SK-N-SH treated with all-trans-retinoic acid at 6 μM for 48 hours (cell line): ENCODE results near the gene CLN5.

Experiments used
- ATAC-seq: fragments of 200-7000 bp; cut with Tn5 transposase; 3 replicates; pipeline ENCODE4 v1.9.1; 2020; ENCODE audit warnings: mild to moderate bottlenecking, moderate library complexity
- ARNTL ChIP-seq: fragments of 450-650 bp; formaldehyde crosslinking; IDR thresholded peaks from 2 replicates; pipeline ENCODE4 v1.5.0; 2020; ENCODE audit warnings: low read depth, mild to moderate bottlenecking, moderate library complexity, borderline replicate concordance
- BACH2 ChIP-seq: fragments of 250-450 bp; sonication (Bioruptor Pico); IDR thresholded peaks from 2 replicates; pipeline ENCODE4 v1.9.0; 2021; ENCODE audit warnings: mild to moderate bottlenecking, borderline replicate concordance
- CREB5 ChIP-seq: fragments of 250-450 bp; sonication (Bioruptor Pico); IDR thresholded peaks from 2 replicates; pipeline ENCODE4 v1.5.1; 2020; ENCODE audit warnings: low read depth, mild to moderate bottlenecking, moderate library complexity
- CSDC2 ChIP-seq: fragments of 250-450 bp; sonication (Bioruptor Pico); IDR thresholded peaks from 2 replicates; pipeline ENCODE4 v1.5.0; 2020; ENCODE audit warnings: mild to moderate bottlenecking, moderate library complexity
- CSRNP3 ChIP-seq: fragments of 250-450 bp; sonication (Bioruptor Pico); IDR thresholded peaks from 2 replicates; pipeline ENCODE4 v1.5.1; 2021; ENCODE audit warnings: mild to moderate bottlenecking, moderate library complexity
- ESRRG ChIP-seq: fragments of 250-450 bp; sonication (Bioruptor Pico); IDR thresholded peaks from 2 replicates; pipeline ENCODE4 v1.6.1; 2021; ENCODE audit warnings: mild to moderate bottlenecking
- ISL1 ChIP-seq: fragments of 250-450 bp; sonication (Bioruptor Pico); IDR thresholded peaks from 2 replicates; pipeline ENCODE4 v2.1.2; 2022; ENCODE audit warnings: mild to moderate bottlenecking, moderate library complexity
- OSR1 ChIP-seq: fragments of 250-450 bp; sonication (Bioruptor Pico); IDR thresholded peaks from 2 replicates; pipeline ENCODE4 v1.8.0; 2022; ENCODE audit warnings: moderate library complexity, mild to moderate bottlenecking, inconsistent platforms
- PATZ1 ChIP-seq: fragments of 250-450 bp; sonication (Bioruptor Pico); IDR thresholded peaks from 2 replicates; pipeline ENCODE4 v1.8.0; 2020; ENCODE audit warnings: mild to moderate bottlenecking, moderate library complexity, borderline replicate concordance
- POU6F1 ChIP-seq: fragments of 250-450 bp; sonication (Bioruptor Pico); IDR thresholded peaks from 2 replicates; pipeline ENCODE4 v1.8.0; 2021; ENCODE audit warnings: low read depth, mild to moderate bottlenecking, moderate library complexity, borderline replicate concordance
- RARB ChIP-seq: fragments of 250-450 bp; sonication (Bioruptor Pico); IDR thresholded peaks from 2 replicates; pipeline ENCODE4 v1.8.0; 2021; ENCODE audit warnings: mild to moderate bottlenecking, moderate library complexity
- SNAI2 ChIP-seq: fragments of 250-450 bp; sonication (Bioruptor Pico); IDR thresholded peaks from 2 replicates; pipeline ENCODE4 v1.5.0; 2020; ENCODE audit warnings: mild to moderate bottlenecking, moderate library complexity
- TOX ChIP-seq: fragments of 250-450 bp; sonication (Bioruptor Pico); IDR thresholded peaks from 2 replicates; pipeline ENCODE4 v1.8.0; 2021; ENCODE audit warnings: mild to moderate bottlenecking, moderate library complexity, borderline replicate concordance
- TSHZ2 ChIP-seq: fragments of 250-450 bp; sonication (Bioruptor Pico); IDR thresholded peaks from 2 replicates; pipeline ENCODE4 v1.5.0; 2020; ENCODE audit warnings: mild to moderate bottlenecking, moderate library complexity
- ZC3H10 ChIP-seq: fragments of 250-450 bp; sonication (Bioruptor Pico); IDR thresholded peaks from 2 replicates; pipeline ENCODE4 v1.5.1; 2021; ENCODE audit warnings: mild to moderate bottlenecking, moderate library complexity
- ZFP3 ChIP-seq: fragments of 250-450 bp; sonication (Bioruptor Pico); IDR thresholded peaks from 2 replicates; pipeline ENCODE4 v1.5.0; 2020; ENCODE audit warnings: mild to moderate bottlenecking, moderate library complexity
- ZFP30 ChIP-seq: fragments of 450-650 bp; formaldehyde crosslinking; IDR thresholded peaks from 2 replicates; pipeline ENCODE4 v1.5.0; 2022; ENCODE audit warnings: mild to moderate bottlenecking, moderate library complexity
- ZNF70 ChIP-seq: fragments of 450-650 bp; formaldehyde crosslinking; IDR thresholded peaks from 2 replicates; pipeline ENCODE4 v1.5.0; 2020; ENCODE audit warnings: mild to moderate bottlenecking, moderate library complexity
- ZNF8 ChIP-seq: fragments of 450-650 bp; formaldehyde crosslinking; IDR thresholded peaks from 2 replicates; pipeline ENCODE4 v1.5.0; 2020; ENCODE audit warnings: mild to moderate bottlenecking, moderate library complexity

Gene CLN5

GRCh38 chr13:77000475-77000874 is 8.6 kb downstream of the CLN5 start:
- no peak for ATAC-seq

GRCh38 chr13:77001540-77001939 is 9.7 kb downstream of the CLN5 start:
- no peak for ATAC-seq
- no peak for TF ChIP-seq ESRRG (CRISPR knock-in tag)
- no peak for TF ChIP-seq ZNF70
- no peak for TF ChIP-seq ZFP3 (CRISPR knock-in tag)
- no peak for TF ChIP-seq TOX (CRISPR knock-in tag)
- no peak for TF ChIP-seq CREB5 (CRISPR knock-in tag)
- TF ChIP-seq ISL1 (CRISPR knock-in tag), result no peak
- no peak for TF ChIP-seq CSDC2
- no peak for TF ChIP-seq RARB (CRISPR knock-in tag)

More at GRCh38 chr13:77000475-77000874, 8.6 kb downstream of the CLN5 start:
- TF ChIP-seq TSHZ2, result no peak
- no peak for TF ChIP-seq ZNF70
- no peak for TF ChIP-seq ZFP3 (CRISPR knock-in tag)
- no peak for TF ChIP-seq POU6F1 (CRISPR knock-in tag)
- no peak for TF ChIP-seq CREB5 (CRISPR knock-in tag)
- TF ChIP-seq PATZ1 (CRISPR knock-in tag), result no peak
- no peak for TF ChIP-seq OSR1 (CRISPR knock-in tag)
- no peak for TF ChIP-seq ISL1 (CRISPR knock-in tag)
- no peak for TF ChIP-seq ZFP30 (CRISPR knock-in tag)
- TF ChIP-seq CSDC2, result no peak
- TF ChIP-seq BACH2, result no peak
- no peak for TF ChIP-seq ZNF8 (CRISPR knock-in tag)
- TF ChIP-seq CSRNP3 (CRISPR knock-in tag), result no peak
- no peak for TF ChIP-seq ZC3H10 (CRISPR knock-in tag)
- TF ChIP-seq SNAI2 (CRISPR knock-in tag), result no peak
- no peak for TF ChIP-seq ARNTL (CRISPR knock-in tag)
